Measurements from ENCODE around the gene TRIM44.
"Not testable (repeated sequence)": the region's sequence is repeated elsewhere in the genome, so short reads cannot be mapped to it uniquely, and the experiment has no call there.

The TRIM44 gene

DNA sequence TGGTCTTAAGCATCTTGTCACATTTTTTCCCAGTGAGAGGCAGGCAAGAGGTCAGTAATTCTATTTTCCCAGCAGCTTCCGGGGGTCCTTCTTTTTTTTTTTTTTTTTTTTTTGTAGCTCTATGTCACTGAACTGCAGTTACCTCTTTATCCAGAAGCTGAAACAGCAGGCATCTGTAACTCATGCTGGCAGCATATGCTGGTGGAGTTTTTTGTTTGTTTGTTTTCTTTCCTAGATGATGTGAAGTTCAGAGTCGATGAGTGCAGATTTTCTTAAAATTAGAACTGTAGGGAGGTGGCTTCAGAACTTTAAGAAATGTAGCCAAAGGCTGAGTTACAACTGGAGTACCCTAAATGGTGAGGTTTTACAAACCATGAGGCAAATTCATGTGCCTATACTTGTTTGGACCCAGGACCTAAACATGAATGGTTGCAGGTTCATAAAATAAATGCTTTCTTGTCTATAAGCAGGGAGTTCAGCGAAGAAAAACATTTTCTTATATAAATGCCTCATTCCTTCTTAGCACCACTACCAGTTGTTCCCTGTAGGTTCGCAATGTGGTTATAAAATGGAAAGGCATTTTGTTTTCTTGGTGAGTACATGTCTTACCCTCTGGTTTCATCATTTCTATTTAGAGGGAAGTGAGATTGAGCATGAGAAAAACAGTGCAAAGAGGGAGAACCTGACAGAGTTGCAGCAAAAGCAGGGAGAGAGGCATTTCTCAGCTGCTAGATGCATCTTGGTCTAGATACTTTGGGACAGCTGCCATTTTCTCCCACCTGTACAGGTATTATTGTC is 84.0 kb downstream of the TRIM44 start:
- TF ChIP-seq, protein P1, sequence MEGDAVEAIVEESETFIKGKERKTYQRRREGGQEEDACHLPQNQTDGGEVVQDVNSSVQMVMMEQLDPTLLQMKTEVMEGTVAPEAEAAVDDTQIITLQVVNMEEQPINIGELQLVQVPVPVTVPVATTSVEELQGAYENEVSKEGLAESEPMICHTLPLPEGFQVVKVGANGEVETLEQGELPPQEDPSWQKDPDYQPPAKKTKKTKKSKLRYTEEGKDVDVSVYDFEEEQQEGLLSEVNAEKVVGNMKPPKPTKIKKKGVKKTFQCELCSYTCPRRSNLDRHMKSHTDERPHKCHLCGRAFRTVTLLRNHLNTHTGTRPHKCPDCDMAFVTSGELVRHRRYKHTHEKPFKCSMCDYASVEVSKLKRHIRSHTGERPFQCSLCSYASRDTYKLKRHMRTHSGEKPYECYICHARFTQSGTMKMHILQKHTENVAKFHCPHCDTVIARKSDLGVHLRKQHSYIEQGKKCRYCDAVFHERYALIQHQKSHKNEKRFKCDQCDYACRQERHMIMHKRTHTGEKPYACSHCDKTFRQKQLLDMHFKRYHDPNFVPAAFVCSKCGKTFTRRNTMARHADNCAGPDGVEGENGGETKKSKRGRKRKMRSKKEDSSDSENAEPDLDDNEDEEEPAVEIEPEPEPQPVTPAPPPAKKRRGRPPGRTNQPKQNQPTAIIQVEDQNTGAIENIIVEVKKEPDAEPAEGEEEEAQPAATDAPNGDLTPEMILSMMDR (IDR thresholded peaks at IDR 0.05; ENCODE audit: extremely low read depth, missing control alignments) = no peak
- peak; percentile 12 for DNase-seq (ENCODE audit: low spot score)

DNA sequence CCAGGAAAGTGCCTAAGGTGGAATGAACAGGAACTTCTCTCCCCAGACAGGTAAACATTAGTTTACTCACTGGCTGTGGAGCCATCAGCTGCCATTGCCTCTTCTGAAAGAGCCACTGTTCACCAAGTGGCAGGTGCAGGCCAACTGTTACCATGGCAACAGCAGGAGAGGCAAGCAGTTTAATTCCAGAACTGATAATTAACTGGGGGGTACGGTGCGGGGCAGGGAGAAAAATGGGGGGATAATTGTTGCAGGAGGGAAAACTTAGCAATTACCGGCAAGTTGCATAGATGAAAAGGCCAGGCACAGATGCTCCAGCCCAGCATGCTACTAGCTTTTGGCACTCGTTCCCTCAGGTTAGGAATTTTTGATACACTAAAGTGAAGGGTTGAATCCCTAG is 85.1 kb downstream of the TRIM44 start:
- TF ChIP-seq, protein P1 (IDR thresholded peaks at IDR 0.05; ENCODE audit: extremely low read depth, missing control alignments) = no peak
- no peak for DNase-seq (ENCODE audit: low spot score)

DNA sequence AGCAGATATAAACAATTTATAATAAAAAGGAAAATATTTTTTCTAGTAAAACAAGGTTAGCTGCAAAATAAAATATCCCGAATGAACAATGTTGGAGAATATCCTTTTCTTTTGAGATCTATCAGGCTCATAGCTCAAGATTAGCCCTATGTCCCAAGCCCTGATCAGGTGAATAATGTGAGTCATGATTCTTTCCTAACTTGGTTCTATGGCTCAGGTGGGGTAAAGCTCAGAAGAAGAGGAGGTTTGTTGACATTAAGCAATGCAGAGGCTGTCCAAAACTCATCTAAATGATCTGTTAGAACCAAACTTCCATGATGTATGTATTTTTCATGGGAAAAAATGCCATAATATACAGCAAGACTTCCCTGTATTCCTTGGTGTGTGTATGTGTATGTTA is 86.1 kb downstream of the TRIM44 start:
- TF ChIP-seq, protein P1 (IDR thresholded peaks at IDR 0.05; ENCODE audit: extremely low read depth, missing control alignments) = no peak
- no peak for DNase-seq (ENCODE audit: low spot score)

DNA sequence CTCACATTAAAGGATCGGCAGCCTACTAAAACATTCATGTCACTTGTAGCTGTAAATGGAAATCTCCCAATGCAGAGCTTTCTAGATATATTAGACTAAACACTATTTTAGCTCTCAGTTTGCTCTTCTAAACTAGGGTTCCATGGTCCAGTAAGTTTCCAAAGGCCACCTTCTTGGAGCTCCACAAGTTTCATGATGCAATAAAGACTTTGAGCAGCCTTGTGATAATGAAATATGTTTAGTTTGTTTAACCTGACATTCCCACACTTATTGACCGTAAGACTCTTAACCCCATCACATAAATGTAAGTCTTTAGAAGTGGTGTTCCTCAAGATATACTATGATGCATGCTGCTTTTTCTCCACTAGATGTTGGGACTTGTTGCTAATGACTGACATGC is 87.7 kb downstream of the TRIM44 start:
- TF ChIP-seq, protein P1 (IDR thresholded peaks at IDR 0.05; ENCODE audit: extremely low read depth, missing control alignments) = no peak
- DNase-seq (ENCODE audit: low spot score) = no peak

DNA sequence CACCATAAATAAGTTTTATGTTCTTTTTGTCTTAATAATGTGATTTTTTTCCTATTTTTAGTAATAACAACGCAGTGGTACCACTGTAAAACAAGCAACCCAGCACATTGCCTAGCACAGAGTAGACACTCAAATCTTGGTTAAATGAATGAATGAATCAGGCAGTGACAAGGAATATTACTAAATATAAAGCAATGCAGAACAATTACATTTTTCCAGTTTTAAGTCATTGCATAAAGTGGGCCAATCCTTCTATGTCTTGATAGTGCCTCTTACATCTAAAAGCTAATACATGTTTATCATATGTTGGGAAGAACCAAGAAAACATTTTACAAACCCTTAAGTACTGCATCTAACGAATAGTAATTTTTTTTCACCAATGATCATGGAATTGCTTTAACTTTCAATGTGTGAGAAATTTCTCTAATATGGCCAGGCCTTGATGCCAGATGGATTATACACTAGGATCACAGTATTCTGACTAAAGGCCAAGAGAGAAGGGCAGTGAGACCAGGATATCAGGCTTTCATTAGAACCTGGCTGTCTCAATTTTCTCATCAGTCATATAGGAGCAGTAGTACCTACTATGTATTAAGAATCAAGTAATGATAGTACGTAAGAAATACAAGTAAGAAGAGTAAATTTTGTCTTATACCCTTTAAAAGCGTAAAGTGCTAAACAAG is 88.5 kb downstream of the TRIM44 start:
- DNase-seq (ENCODE audit: low spot score) = no peak
- TF ChIP-seq, protein P1 (IDR thresholded peaks at IDR 0.05; ENCODE audit: extremely low read depth, missing control alignments) = no peak

DNA sequence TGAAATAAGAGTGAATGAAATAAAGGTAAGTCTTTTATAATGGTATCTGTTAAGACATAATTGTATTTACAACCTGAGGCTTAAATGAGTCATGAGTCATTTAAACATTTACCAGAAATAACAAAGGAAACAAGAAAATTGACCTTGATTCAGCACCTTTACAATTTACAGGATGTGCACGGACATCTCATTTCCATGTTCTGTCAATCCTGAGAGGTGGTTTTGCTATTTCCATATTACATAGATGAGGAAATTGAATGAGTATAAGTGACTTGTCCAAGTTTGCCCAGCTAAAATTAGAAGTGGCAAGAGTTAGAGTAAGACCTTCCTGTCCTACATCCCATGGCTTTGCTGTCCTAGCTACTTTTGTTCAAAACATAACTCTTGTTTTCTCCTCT is 89.1 kb downstream of the TRIM44 start:
- TF ChIP-seq, protein P1 (IDR thresholded peaks at IDR 0.05; ENCODE audit: extremely low read depth, missing control alignments) = no peak
- no peak for DNase-seq (ENCODE audit: low spot score)

DNA sequence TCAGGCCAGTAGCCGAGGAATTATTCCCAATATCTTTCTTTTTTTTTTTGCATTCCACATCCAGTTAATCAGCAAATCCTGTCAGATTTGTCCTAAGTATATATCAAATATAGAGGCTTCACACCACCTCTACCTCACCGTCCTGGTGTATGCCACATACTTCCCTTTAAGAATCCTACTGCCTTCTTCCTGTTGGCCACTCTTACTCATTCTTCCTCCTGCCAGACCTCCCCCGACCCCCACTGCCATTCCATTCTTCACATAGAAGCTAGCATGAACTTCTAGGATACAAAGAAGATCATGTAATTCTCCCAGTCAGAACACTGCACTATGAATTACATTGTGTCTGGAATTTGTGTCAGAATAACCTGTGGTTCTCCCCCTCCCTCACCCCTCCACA is 89.5 kb downstream of the TRIM44 start:
- TF ChIP-seq, protein P1 (IDR thresholded peaks at IDR 0.05; ENCODE audit: extremely low read depth, missing control alignments) = no peak

DNA sequence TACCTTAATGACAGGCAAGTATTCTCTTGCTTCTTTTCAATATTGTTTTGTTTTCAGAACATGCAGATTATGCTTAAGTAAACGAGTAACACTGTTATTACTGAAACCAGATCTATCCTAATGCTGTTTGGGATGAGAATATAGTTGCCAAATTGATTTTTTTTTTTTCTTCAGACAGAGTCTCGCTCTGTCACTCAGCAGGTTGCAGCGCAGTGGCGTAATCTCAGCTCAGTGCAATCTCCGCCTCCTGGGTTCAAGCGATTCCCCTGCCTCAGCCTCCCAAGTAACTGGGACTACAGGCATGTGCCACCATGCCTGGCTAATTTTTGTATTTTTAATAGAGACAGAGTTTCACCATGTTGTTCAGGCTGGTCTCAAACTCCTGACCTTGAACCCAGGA is 91.0 kb downstream of the TRIM44 start:
- DNase-seq (ENCODE audit: low spot score) = not testable (repeated sequence)

More for the DNA sequence above, 89.5 kb downstream of the TRIM44 start:
- DNase-seq (ENCODE audit: low spot score) = no peak

DNA sequence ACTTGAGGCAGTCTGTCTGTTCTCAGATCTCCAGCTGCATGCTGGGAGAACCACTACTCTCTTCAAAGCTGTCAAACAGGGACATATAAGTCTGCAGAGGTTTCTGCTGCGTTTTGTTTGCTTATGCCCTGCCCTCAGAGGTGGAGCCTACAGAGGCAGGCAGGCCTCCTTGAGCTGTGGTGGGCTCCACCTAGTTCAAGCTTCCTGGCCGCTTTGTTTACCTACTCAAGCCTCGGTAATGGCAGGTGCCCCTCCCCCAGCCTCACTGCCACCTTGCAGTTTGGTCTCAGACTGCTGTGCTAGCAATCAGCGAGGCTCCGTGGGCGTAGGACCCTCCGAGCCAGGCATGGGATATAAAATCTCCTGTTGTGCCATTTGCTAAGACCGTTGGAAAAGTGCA is 97.4 kb downstream of the TRIM44 start:
- DNase-seq (ENCODE audit: low spot score) = not testable (repeated sequence)
